NOMO-1 treated with dmso at 0.1 percent for 144 hours (cell line): Measurements from ENCODE around the gene DOCK4.

Source experiments
- DNase-seq: peaks from one replicate; lab custom pipeline; 2025; ENCODE audit not compliant: unreplicated experiment; lab: John Stamatoyannopoulos, UW

Gene DOCK4

DNA sequence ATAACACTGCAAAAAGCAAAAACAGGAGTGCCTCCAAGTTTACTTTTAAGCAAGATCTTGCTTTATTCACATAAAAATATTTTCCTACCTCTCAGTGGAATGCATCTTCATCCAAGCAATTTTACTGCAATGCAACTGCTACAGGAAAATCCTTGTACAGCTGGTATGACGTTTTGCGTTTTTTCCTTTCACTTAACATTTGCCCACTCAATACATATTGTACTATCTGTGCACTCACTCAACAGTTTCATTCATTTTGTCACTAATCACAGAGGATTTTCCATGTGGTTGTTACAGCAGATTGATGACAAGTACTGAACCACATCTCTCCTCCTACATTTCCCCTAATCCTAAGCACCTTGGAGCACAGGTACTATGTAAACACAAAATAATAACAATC is 421.9 kb downstream of the DOCK4 start:
- no peak for DNase-seq

- DNase-seq = no peak
Observed at GRCh38 chr7:111783854-111784253, 422.3 kb downstream of the DOCK4 start.

DNA sequence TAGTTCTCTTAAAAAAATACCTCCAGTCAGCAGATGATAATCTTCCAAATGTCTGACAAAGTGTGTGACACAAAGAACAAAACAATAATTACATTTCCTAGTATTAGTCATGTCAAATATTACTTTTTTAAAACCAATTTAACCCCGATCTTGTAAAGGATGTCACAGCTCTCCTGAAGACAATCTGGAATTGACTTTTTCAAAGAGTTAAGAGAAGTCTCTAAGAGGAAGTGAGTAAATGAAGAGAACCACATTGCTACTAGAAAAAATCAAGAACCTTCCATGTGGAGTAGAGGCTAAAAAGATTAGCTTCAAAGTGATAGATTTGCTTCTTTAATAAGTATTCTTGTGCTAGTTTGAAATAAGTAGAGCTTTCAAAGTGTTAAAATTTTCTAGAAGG is 425.7 kb downstream of the DOCK4 start:
- no peak for DNase-seq

GRCh38 chr7:111775206-111775605 is 431.0 kb downstream of the DOCK4 start:
- DNase-seq = no peak

- DNase-seq = no peak
Observed at GRCh38 chr7:111772716-111773115, 433.5 kb downstream of the DOCK4 start.

- DNase-seq = no peak
Observed at GRCh38 chr7:111771638-111772037, 434.6 kb downstream of the DOCK4 start.

DNA sequence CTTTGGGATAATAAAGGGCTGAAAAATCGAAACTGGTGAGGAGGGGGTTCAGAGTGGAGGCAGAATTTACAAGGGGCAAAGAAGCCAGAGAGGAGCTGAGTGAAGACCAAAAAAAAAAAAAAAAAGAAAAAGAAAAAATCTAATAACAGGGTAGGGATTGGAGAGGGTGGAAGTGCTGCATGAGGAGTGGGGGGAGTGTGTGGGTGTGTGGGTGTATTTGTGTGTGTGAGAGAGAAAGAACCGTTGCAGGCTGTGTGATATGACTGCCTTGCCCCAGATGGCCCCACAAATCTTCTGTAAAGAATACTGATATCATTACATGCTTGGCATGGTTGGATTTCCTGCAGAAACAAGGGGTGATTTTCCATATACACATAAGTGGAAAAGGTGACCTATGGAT is 436.1 kb downstream of the DOCK4 start:
- DNase-seq = no peak

DNA sequence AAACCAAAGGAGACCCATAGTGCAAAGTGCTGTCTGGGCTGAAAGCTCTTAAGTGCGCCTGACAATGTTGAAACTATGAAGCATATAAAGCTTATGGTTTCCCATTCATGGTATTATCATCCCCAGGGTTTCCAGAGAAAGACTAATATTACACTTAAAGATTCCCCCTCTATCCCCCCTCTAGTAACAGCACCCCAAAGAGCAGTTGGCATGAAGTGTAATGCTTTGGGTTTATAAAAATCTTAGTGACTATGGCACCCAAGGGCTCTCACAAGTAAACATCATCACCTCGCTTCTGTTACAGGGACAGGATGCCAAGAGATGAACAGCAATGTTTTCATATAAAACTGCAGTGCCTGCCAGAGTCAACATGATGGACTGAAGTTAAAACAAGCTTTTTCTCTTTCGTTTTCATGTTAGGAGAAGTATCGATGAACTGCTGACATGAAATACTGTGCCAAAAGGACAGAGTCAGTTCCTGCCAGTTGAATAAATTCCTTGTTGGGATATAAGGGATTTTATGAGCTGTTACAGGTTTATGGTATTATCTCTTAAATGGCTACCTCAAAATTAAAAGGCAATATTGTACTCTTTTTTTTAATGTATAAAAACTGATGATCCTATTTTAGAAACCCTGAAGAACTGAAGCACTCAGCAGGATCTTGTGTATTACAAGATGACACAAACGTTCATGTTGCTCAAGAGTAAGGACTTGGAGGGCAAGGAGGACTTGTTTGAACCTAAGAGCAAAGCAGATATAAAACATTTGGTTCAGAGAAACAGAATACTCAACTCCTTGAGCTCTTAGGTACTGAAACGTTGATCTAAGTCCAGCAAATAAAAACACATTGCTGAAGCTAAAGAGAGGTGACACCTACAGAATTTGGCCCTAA is 440.2 kb downstream of the DOCK4 start:
- no peak for DNase-seq

DNA sequence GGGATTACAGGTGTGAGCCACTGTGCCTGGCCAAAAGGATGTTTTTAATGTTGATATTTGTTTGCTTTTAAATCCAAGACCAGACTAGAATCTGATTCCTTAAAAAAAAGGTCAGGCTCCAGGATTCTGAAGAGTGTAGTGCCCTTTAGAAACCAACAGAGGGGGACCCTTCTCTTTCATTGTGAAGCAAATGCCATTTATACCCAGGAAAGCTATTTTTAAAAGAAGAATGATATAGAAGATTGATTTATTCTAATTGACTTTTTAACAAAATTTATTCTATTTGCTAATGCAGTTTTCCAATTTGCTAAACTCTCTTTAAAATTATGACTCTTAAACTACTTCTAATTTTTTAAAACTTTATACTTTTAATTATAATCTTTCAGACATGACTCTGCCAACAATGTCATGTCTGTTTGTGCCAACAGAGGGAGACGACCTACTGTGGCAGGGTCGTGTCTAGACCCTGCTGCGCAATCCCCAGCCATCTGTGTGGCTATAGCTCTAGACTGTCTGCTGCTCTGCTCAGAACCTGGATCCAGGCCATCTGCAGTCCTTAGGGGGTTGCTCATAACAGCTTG is 442.9 kb downstream of the DOCK4 start:
- DNase-seq = no peak

DNA sequence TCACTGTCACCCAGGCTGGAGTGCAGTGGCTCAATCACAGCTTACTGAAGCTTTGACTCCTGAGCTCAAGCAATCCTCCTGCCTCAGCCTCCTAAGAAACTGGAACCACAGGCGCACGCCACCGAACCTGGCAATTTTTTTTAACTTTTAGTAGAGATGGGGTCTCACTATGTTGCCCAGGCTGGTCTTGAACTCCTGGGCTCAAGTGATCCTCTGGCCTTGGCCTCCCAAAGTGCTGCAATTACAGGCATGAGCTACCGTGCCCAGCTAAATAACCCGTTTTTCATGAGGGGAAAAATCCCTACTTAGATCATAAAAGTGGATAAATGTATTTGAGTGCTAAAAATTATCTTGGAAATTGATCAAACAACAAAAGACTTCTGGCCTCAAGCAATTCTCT is 443.4 kb downstream of the DOCK4 start:
- DNase-seq = no peak

DNA sequence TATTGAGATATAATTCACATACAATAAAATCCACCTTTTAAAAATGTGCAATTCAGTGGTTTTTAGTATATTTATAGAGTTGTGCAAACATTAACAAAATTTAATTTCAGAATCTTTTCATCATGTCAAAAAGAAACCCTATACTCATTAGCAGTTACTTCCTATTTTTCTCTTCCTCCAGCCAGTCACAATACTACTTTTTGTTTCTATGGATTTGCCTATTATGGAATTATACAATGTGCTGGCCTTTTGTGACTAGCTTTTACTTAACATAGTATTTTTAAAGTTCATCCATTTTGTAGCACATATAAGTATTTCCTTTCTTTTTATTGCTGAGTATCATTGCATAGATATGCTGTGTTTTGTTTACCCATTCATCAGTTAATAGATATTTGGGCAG is 444.0 kb downstream of the DOCK4 start:
- DNase-seq = no peak

DNA sequence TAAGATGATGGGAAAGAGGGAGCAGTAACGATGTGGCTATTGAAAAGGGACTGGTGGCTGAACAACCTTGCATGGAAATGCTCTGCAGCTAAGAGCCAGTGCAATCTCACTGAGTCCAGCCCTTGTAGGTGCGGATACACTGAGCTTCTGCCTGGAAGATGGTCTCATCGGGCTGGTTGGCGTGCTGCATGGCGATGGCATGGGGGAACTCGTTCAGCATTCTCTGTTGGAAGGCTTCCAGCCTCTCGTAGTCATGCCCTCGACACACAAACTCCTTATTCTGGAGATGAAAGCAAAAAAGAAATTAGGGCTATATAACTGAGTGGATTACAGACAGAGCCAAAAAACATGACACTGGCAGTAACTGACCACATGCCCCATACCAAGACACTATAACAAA is 446.2 kb downstream of the DOCK4 start:
- no peak for DNase-seq

- no peak for DNase-seq
Observed at GRCh38 chr7:111758332-111758731, 447.9 kb downstream of the DOCK4 start.

- DNase-seq = no peak
Observed at GRCh38 chr7:111756687-111757178, 449.5 kb downstream of the DOCK4 start.

- DNase-seq = no peak
Observed at GRCh38 chr7:111755383-111755782, 450.8 kb downstream of the DOCK4 start.

DNA sequence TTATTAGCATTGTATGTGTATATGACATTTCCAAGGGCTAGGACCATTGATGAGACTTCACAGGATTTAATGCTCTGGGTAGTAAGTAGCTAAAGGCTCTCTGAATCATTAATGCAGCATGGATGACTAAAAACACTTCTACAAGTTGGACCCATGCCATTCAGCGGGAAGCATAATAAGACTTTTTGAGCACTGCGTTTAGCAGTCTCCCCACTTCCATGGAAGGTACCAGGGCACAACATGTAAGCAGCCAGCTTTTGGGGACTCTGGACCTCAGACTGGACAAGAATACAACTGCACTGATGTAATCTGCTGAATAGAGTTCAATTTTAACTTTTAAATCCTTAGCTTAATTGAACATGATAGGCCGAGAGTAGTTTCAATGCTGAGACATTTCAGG is 452.2 kb downstream of the DOCK4 start:
- no peak for DNase-seq

DNA sequence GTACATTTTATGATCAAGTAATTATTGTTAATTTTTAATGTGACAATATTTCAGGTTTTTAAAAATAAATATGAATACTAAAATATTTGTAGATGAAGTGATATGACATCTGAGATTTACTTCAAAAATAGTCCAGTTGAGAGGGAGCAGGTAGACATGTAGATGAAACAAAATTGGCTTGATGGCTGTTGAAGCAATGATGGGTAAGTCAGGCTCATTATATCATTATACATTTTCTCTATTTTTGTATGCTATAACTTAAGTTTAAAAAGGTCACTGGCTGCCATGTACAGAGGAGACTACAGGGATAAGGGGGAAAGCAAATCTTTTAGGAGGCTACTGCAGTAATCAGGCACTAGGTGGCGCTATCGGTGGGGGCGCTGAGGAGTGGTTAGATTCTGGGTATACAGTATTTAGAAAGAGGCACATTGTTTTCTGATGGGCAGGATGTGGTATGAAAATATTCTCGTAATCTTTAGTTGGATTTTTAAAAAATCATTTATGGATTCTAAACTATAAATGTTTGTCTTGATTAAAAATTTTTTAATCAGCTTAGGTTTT is 454.1 kb downstream of the DOCK4 start:
- DNase-seq = no peak

- DNase-seq = no peak
Observed at GRCh38 chr7:111750878-111751277, 455.3 kb downstream of the DOCK4 start.

- no peak for DNase-seq
Observed at GRCh38 chr7:111750228-111750627, 456.0 kb downstream of the DOCK4 start.

GRCh38 chr7:111749625-111750024 is 456.6 kb downstream of the DOCK4 start:
- DNase-seq = no peak

DNA sequence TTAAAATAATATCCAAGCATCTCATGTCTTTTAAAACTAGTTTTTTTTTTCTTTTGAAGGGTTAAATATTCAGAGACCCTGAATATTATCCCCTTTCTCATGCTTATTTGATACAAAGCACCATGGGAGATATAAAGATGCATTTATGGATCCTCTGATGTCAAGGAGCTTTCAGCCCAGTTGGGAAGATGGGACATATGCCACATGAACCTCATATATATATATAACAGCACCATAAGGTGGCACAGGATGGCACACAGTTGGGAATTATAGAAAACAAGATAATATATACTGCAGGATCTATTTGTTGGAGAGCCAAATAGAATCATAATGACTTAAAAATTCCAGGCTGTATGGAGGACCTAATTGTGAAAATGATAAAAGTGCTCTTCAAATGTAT is 458.5 kb downstream of the DOCK4 start:
- DNase-seq = no peak

DNA sequence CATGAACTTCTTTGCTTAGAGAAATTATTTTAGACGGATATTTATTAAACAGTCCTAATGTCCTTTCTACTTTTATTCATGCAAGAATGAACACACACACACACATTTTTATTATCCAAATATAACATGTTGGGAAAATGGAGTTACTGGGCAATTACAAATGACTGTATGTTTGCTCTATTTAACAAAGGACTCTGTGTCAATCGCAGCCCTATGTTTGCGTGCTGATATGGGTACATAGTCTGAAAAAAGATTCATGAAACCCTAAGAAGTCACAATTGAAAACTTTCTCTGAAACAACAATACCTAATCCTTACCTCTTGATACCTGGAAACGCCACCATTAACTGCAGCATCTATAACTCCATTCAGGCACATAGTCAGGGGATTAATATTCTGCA is 459.2 kb downstream of the DOCK4 start:
- no peak for DNase-seq
